ENCODE data around the gene HNRNPF.
A peak's percentile ranks its signal among the peaks of the same experiment; 100 is the strongest.
"Not testable (repeated sequence)": the region's sequence is repeated elsewhere in the genome, so short reads cannot be mapped to it uniquely, and the experiment has no call there.

HNRNPF gene

GRCh38 chr10:43440463-43441134 is 31.6 kb upstream of the HNRNPF start:
- Histone ChIP-seq H3K4me1 (ENCODE audit: control insufficient read depth, insufficient read depth, low read length) (no peaks in the 10 kb centered on the region), H3K9ac (ENCODE audit: low read depth, low read length) (no peak overlapping the region), H3K36me3 (ENCODE audit: control insufficient read depth, insufficient read depth, low read length) (no peaks in the 10 kb centered on the region), H3K27me3 (ENCODE audit: control insufficient read depth, insufficient read depth, low read length) (no peaks in the 10 kb centered on the region), H3K27ac (ENCODE audit: low read depth, low read length) (no peak overlapping the region), H3K9me3 (ENCODE audit: control insufficient read depth, insufficient read depth, low read length) (0 out of 2 replicates have a peak, but pooled peaks cover 5% of the 10 kb centered on the region), H3K4me3 (ENCODE audit: low read depth, low read length) (no peak overlapping the region)

- H3K4me3 ChIP-seq (ENCODE audit: low read depth, low read length): peak overlapping the region; percentile 95
- peak overlapping the region; percentile 98 for H3K27ac ChIP-seq (ENCODE audit: low read depth, low read length)
- H3K27me3 ChIP-seq (ENCODE audit: control insufficient read depth, insufficient read depth, low read length): no peaks in the 10 kb centered on the region
- peak overlapping the region; percentile 94 for H3K9ac ChIP-seq (ENCODE audit: low read depth, low read length)
- H3K4me1 ChIP-seq (ENCODE audit: control insufficient read depth, insufficient read depth, low read length): no peaks in the 10 kb centered on the region
- H3K9me3 ChIP-seq (ENCODE audit: control insufficient read depth, insufficient read depth, low read length): no peaks in the 10 kb centered on the region
- no peaks in the 10 kb centered on the region for H3K36me3 ChIP-seq (ENCODE audit: control insufficient read depth, insufficient read depth, low read length)
These were observed 28.3 kb upstream of the HNRNPF start for GRCh38 chr10:43437141-43437870.

GRCh38 chr10:43436291-43437140 is 27.5 kb upstream of the HNRNPF start, which contains the start of gene ZNF487:
Gene ZNF487, plus strand, starts transcription at chr10:43437111. Its CDS starts 38,703 bp downstream, at chr10:43475814.
- Histone ChIP-seq H3K9me3 (ENCODE audit: control insufficient read depth, insufficient read depth, low read length) (no peaks in the 10 kb centered on the region), H3K4me3 (ENCODE audit: low read depth, low read length) (peak within 1 kb of the TSS; percentile 95), H3K9ac (ENCODE audit: low read depth, low read length) (peak within 1 kb of the TSS; percentile 94), H3K27ac (ENCODE audit: low read depth, low read length) (peak within 1 kb of the TSS; percentile 98), H3K27me3 (ENCODE audit: control insufficient read depth, insufficient read depth, low read length) (no peaks in the 10 kb centered on the region), H3K4me1 (ENCODE audit: control insufficient read depth, insufficient read depth, low read length) (no peaks in the 10 kb centered on the region), H3K36me3 (ENCODE audit: control insufficient read depth, insufficient read depth, low read length) (no peaks in the 10 kb centered on the region)

GRCh38 chr10:43430926-43431663 is 22.1 kb upstream of the HNRNPF start:
- Histone ChIP-seq H3K9me3 (ENCODE audit: control insufficient read depth, insufficient read depth, low read length) (no peaks in the 10 kb centered on the region), H3K4me3 (ENCODE audit: low read depth, low read length) (no peak overlapping the region), H3K27ac (ENCODE audit: low read depth, low read length) (no peak overlapping the region), H3K27me3 (ENCODE audit: control insufficient read depth, insufficient read depth, low read length) (no peaks in the 10 kb centered on the region), H3K9ac (ENCODE audit: low read depth, low read length) (no peak overlapping the region), H3K4me1 (ENCODE audit: control insufficient read depth, insufficient read depth, low read length) (no peaks in the 10 kb centered on the region), H3K36me3 (ENCODE audit: control insufficient read depth, insufficient read depth, low read length) (no peaks in the 10 kb centered on the region)

GRCh38 chr10:43427166-43427825 is 18.3 kb upstream of the HNRNPF start:
- no peaks in the 10 kb centered on the region for H3K9me3 ChIP-seq (ENCODE audit: control insufficient read depth, insufficient read depth, low read length)
- no peaks in the 10 kb centered on the region for H3K4me1 ChIP-seq (ENCODE audit: control insufficient read depth, insufficient read depth, low read length)
- no peaks in the 10 kb centered on the region for H3K27me3 ChIP-seq (ENCODE audit: control insufficient read depth, insufficient read depth, low read length)
- no peaks in the 10 kb centered on the region for H3K36me3 ChIP-seq (ENCODE audit: control insufficient read depth, insufficient read depth, low read length)
- no peak overlapping the region for H3K27ac ChIP-seq (ENCODE audit: low read depth, low read length)
- H3K9ac ChIP-seq (ENCODE audit: low read depth, low read length): no peak overlapping the region
- H3K4me3 ChIP-seq (ENCODE audit: low read depth, low read length): no peak overlapping the region

GRCh38 chr10:43426476-43426875 is 17.5 kb upstream of the HNRNPF start:
- not testable (repeated sequence) for H3K9ac ChIP-seq (ENCODE audit: low read depth, low read length); H3K4me1 ChIP-seq (ENCODE audit: control insufficient read depth, insufficient read depth, low read length); H3K27ac ChIP-seq (ENCODE audit: low read depth, low read length); H3K27me3 ChIP-seq (ENCODE audit: control insufficient read depth, insufficient read depth, low read length); H3K9me3 ChIP-seq (ENCODE audit: control insufficient read depth, insufficient read depth, low read length); H3K4me3 ChIP-seq (ENCODE audit: low read depth, low read length); H3K36me3 ChIP-seq (ENCODE audit: control insufficient read depth, insufficient read depth, low read length)

- Histone ChIP-seq H3K9me3 (ENCODE audit: control insufficient read depth, insufficient read depth, low read length) (no peaks in the 10 kb centered on the region), H3K27me3 (ENCODE audit: control insufficient read depth, insufficient read depth, low read length) (peaks cover 9% of the 10 kb centered on the region), H3K4me3 (ENCODE audit: low read depth, low read length) (no peak overlapping the region), H3K27ac (ENCODE audit: low read depth, low read length) (no peak overlapping the region), H3K4me1 (ENCODE audit: control insufficient read depth, insufficient read depth, low read length) (peaks cover 3% of the 10 kb centered on the region; the same call in 1 of the 2 replicates), H3K36me3 (ENCODE audit: control insufficient read depth, insufficient read depth, low read length) (no peaks in the 10 kb centered on the region), H3K9ac (ENCODE audit: low read depth, low read length) (no peak overlapping the region)
These were observed 15.4 kb upstream of the HNRNPF start for GRCh38 chr10:43424416-43424815.

- not testable (repeated sequence) for H3K9ac ChIP-seq (ENCODE audit: low read depth, low read length); H3K36me3 ChIP-seq (ENCODE audit: control insufficient read depth, insufficient read depth, low read length); H3K4me3 ChIP-seq (ENCODE audit: low read depth, low read length); H3K27me3 ChIP-seq (ENCODE audit: control insufficient read depth, insufficient read depth, low read length); H3K9me3 ChIP-seq (ENCODE audit: control insufficient read depth, insufficient read depth, low read length); H3K27ac ChIP-seq (ENCODE audit: low read depth, low read length); H3K4me1 ChIP-seq (ENCODE audit: control insufficient read depth, insufficient read depth, low read length)
These were observed 13.0 kb upstream of the HNRNPF start for GRCh38 chr10:43421944-43422343.

- peaks cover 9% of the 10 kb centered on the region for H3K27me3 ChIP-seq (ENCODE audit: control insufficient read depth, insufficient read depth, low read length)
- no peaks in the 10 kb centered on the region for H3K36me3 ChIP-seq (ENCODE audit: control insufficient read depth, insufficient read depth, low read length)
- H3K9me3 ChIP-seq (ENCODE audit: control insufficient read depth, insufficient read depth, low read length): no peaks in the 10 kb centered on the region
- no peak overlapping the region for H3K27ac ChIP-seq (ENCODE audit: low read depth, low read length)
- no peak overlapping the region for H3K9ac ChIP-seq (ENCODE audit: low read depth, low read length)
- no peak overlapping the region for H3K4me3 ChIP-seq (ENCODE audit: low read depth, low read length)
- peaks cover 3% of the 10 kb centered on the region; the same call in 1 of the 2 replicates for H3K4me1 ChIP-seq (ENCODE audit: control insufficient read depth, insufficient read depth, low read length)
These were observed 12.5 kb upstream of the HNRNPF start for GRCh38 chr10:43421519-43421918.

- no peaks in the 10 kb centered on the region for H3K9me3 ChIP-seq (ENCODE audit: control insufficient read depth, insufficient read depth, low read length)
- H3K4me1 ChIP-seq (ENCODE audit: control insufficient read depth, insufficient read depth, low read length): peaks cover 3% of the 10 kb centered on the region; the same call in 1 of the 2 replicates
- 0 out of 2 replicates have a peak overlapping the region, but pooled peaks have one; percentile 66 for H3K9ac ChIP-seq (ENCODE audit: low read depth, low read length)
- peaks cover 9% of the 10 kb centered on the region for H3K27me3 ChIP-seq (ENCODE audit: control insufficient read depth, insufficient read depth, low read length)
- H3K27ac ChIP-seq (ENCODE audit: low read depth, low read length): no peak overlapping the region
- H3K36me3 ChIP-seq (ENCODE audit: control insufficient read depth, insufficient read depth, low read length): no peaks in the 10 kb centered on the region
- H3K4me3 ChIP-seq (ENCODE audit: low read depth, low read length): peak overlapping the region; percentile 57
These were observed 12.2 kb upstream of the HNRNPF start for GRCh38 chr10:43421201-43421507.

Data from HUES48 (cell line).